HS-27A (cell line): ENCODE data around the gene CDK18.

Experiments
- DNase-seq: peaks from one replicate; pipeline ENCODE4 v3.0.0-alpha.2; 2012; ENCODE audit warnings: low read depth, missing footprints

CDK18 gene

DNA sequence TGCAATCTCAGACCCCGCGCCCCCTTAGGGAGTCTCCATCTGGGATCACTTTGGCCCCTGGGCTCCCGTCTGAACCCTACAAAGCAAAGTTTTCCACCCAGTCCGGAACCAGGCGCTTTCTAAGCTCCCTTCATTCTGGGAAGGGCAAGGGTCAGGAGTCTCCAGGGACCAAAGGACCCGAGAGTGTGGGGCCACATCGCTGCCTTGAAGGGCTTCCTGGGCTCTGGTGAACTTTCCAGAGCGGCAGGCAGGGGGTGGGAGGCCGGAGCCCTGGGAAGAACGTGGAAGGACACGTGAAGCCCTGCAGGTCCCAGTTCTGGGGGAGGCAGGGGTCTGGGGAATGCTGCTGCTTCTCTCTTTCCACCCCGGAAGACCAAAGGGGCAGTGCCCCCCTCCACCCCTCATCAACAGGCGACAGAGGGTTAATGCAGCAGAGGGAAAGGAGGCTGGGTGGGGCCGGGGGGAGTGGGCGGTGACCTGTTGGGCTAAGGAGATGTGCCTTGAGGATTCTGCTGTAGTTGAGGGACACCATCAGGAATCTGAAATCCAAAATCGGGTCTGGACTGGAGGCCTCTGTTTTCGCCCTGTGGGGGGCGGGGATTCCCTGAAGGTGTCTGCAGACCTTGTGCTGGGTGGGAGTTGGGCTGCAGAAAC lies 734 bp downstream of the CDK18 start:
- DNase-seq, result no peak

DNA sequence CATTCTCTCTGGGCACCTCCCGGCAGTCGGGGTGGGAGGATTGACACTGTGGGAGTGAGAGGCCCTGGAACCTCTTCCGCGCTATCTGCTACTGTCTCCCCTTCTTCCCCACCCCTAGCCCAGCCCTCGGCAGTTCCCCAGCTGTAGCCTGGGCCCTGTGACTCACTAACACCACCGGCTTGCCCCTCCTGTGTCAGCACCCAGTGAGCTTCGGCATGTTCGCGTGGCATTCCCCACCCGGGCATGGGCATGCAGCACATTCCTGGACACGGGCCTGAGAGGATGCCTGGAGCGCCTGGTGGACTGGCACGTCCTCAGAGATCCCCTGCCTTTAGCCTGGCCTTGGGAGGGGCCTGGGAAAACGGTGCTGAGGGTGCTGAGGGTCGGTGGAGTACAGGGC lies 1.3 kb downstream of the CDK18 start:
- DNase-seq, result no peak

- DNase-seq, result no peak
These were observed 2.1 kb downstream of the CDK18 start for GRCh38 chr1:205506409-205507200.

DNA sequence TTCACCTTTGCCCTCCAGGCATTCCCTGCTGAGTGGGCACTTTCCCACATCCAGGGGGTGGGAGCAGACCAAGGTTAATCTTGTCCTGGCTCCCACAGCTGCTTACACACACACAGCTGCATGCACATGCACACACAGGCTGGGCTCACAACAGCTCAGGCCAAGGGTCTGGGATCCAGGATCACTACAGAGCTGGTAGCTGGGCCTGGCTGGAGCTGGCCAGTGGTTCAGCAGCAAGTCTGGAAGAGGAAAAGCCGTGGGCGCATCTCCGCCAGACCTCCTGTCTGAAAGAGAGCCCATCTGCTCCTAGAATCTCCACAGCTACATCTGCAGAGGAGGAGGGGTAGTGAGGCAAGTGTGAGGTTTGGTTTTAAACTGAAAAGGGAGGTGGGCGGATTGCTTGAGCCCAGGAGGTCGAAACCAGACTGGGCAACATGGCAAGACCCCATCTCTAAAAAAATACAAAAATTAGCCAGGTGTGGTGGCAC lies 3.8 kb downstream of the CDK18 start:
- DNase-seq, result no peak

- no peak for DNase-seq
These were observed 6.0 kb downstream of the CDK18 start for GRCh38 chr1:205510308-205510950.

DNA sequence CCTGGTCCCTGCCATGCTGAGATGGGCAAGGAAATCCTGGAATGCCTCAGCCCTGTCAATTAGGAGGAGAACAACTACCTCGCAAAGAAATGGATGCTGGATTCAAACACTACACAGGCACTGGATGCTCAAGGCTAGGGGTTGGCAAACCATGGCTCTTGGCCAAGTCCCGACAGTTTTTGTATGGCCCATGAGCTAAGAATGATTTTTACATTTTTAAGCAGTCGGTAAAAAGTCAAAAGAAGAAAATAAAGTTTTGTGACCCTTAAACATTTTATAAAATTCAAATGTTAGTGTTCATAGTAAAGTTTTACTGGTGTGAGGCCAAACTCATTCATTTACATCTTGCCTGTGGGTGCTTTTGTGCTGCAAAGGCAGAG lies 6.5 kb downstream of the CDK18 start:
- no peak for DNase-seq

DNA sequence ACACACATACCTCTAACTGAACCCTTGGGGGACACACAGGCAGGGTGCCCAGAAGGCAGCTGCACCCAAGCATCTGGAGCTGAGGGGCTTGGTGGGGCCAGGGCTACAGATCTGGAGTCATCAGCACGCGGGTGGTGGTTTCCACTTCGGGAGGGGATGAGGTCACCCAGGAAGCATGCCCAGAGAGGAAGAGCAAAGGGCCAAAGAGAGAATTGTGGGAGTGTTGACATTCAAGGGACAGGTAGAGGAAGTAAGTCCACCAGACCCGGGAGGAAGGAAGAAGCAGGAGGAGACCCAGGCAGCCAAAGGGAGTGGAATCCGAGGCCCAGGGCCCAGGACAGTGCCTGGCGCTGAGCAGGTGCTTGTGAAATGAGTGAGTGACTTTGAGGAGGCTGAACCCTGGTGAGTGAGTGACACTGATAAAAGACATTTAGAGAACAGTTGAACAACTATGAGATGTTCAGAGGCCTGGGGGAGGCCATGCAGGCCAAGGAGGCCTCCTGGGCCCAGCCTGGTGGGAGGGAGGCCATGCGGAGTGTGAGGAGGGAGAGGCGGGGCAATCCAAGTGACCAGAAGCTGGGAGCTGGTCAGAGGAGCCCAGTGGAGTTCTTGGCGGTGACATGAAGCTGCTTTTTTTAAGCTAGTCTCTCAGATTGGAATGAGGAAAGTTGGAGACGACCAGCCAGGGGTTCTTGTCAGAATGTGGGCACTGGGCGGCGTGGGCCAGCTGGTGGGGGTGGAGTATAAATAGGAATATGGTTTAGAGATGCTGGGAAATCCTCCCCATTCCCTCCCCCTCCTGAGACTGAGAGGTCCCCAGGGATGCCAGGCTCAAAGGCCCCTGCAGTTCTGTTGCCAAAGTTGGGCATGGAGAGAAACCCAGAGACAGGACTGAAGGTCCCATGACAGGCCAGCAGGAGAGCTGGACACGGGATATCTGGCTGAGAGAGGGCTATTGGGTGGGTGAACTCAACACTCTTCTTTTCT lies 7.9 kb downstream of the CDK18 start:
- no peak for DNase-seq

DNA sequence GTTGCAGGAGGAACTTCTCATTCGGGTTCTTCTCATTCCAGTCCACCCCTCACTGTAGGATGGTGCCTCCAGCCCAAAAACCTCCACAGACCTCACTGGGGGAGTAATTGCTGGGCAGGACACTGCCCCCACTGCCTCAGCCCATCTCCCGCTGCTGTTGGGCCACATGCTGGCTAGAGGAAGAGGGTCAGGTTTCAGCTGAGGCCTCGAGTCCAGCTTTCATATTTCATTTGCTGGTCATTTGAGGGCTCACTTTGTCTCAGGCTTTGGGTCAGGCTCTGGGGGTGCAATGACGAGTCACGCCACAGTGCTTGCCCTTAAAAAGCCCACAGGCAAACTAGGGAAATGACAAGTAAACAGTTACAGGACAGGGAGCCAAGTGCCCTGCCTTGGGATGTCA lies 9.3 kb downstream of the CDK18 start:
- DNase-seq, result no peak

GRCh38 chr1:205514211-205515142 lies 10.0 kb downstream of the CDK18 start:
- no peak for DNase-seq

- DNase-seq, result no peak
These were observed 11.3 kb downstream of the CDK18 start for GRCh38 chr1:205515781-205516253.

DNA sequence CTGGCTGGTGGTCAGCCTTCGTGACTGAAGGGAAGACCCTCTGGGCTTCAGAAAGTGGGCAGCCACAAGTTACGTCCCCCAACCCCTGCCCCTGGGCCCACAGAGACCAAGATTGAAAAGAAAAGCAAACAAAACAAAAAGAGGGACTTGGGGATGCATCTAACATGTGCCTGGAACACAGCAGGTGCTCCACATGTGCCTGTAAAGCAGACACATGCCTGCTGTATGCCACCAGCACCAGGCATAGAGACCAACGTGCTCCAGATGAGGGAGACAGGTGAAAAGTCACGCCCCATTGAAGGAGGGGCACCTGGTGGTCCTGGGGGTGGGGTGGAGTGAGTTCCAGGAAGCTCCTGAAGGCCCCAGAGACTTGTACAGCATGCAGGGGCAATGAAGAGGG lies 11.9 kb downstream of the CDK18 start:
- DNase-seq, result no peak

DNA sequence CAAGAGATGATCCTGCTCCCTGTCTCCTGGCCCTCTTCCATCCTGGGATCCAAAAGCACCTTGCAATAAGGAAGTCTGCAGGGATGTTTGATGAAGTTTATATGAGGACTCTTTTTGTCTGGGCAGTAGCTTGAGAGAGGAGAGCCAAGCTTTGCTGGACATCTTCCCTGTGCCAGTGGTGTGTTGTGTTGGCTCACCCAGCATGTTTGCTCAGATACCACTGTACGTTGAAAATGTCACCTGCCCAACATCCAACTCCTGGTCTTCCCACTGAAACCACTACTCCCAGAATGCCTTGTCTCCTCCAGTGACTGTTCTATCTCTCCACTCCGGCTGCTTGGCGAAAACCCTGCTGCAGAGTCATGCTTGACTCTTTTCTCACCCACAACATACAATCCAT lies 12.8 kb downstream of the CDK18 start:
- DNase-seq, result no peak

DNA sequence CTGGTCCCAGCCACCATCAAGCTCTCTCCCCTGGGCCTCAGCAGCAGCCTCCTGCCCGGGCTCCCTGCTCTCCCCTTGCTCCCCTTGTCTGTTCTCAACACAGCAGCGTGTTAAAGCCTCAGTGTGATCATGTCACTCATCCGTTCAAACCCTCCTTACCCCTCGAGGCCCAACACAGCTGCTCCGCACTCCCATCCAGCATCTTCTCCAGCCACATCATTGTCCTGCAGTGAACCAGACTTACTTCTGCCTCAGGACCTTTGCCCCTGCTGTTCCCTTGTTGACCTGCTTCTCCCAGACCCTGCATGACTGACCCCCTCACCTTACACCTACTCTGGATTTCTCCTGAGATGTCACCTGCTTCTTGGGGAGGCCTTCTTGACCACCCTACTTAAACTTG lies 13.3 kb downstream of the CDK18 start:
- no peak for DNase-seq

GRCh38 chr1:205518661-205519540 lies 14.4 kb downstream of the CDK18 start:
- DNase-seq, result no peak

DNA sequence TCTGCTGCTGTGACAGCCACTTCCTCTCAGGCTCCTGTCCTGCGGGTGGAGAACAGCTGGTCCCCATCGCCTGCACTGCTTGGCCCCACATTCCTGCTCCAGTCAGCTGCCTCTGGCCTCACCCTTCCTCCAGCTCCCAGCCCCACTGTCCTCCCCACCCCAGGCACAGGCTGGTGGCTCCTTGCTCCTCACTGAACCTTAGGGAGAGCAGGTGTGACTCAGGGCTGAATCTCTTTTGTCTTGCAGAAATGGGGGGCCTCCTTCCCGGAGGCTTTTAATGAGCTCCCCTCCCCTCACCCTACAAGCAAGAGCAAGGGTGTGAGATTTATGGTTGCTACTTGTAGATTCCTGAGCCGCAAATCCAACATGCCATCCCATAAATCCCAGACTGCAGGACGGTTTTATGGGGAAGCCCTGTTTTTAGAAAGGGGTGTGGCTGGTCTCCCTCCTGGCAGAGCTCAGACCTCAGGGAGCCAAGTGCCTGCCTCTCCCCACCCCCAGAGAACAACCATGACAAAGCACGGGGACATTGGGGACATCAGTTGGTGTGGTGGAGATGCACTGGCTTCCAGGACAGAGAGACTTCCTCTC lies 15.2 kb downstream of the CDK18 start:
- no peak for DNase-seq

DNA sequence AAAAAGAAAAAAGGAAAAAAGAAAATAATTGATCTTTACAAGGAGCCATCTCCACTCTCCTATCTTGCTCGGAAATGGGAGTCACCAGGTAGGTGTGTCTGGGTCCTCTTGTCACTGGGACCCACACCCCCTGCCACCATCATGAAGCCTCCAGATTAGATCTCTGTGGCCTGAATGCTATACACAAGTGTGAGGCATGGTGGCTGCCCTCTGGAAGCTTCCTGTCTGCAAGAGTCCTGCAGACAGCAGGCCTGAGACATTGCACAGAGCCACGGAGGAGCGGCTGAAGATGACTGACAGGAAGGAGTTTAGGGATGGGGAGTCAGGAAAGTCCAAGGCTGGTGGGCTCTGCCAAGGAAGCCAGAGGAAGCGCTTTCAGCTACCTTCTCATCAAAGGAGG lies 16.2 kb downstream of the CDK18 start:
- no peak for DNase-seq

- DNase-seq, result no peak
These were observed 17.2 kb downstream of the CDK18 start for GRCh38 chr1:205521686-205522085.

- DNase-seq, result no peak
These were observed 18.2 kb downstream of the CDK18 start for GRCh38 chr1:205522692-205523091.

GRCh38 chr1:205523261-205523890 lies 18.9 kb downstream of the CDK18 start:
- no peak for DNase-seq
